CD4-positive, alpha-beta T cell treated with Interleukin-4 for 1 hour (primary cell): ENCODE measurements around the gene SHE.
"Not testable (repeated sequence)": the region's sequence is repeated elsewhere in the genome, so short reads cannot be mapped to it uniquely, and the experiment has no call there.

Experiments used
- DNase-seq, 2 donors: peaks; one replicate each; pipeline ENCODE4 v3.0.0-alpha.2; 2020 to 2022

Gene SHE

DNA sequence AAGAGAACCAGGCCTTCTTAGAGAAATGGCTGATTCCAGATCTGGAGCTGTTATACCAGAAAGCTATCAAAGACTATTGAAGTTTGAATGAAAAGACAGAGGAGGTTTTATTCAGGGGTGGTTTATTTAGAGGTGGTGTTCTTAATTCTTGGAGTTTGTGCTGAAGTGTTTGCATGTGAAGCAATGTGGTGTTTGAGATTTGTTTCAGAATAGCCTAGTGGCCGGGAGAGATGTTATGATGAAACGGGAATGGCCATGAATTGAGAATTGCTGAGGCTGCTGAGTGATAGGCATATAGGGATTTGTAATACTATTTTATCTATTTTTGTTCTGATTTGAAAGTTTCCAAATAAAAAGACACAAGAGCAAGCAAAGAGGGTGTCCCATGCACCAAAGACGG lies 10.5 kb upstream of the SHE start:
- DNase-seq, result no peak

DNA sequence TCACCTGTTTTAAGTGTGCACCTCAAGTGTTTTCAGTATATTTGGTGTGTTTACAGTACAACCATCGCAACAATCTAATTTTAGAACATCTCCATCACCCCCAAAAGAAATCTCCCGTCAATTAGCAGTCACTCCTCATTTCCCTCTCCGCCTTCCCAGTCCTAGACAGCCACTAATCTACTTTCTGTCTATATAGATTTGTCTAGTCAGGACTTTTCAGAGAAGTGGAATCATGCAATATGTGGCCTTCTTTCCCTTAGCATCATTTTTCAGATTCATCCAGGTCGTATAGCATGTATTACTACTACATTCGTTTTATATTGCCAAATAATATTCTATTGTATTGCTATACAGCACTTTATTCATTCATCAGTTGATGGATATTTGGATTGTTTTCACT lies 1.7 kb upstream of the SHE start:
- DNase-seq, result no peak

DNA sequence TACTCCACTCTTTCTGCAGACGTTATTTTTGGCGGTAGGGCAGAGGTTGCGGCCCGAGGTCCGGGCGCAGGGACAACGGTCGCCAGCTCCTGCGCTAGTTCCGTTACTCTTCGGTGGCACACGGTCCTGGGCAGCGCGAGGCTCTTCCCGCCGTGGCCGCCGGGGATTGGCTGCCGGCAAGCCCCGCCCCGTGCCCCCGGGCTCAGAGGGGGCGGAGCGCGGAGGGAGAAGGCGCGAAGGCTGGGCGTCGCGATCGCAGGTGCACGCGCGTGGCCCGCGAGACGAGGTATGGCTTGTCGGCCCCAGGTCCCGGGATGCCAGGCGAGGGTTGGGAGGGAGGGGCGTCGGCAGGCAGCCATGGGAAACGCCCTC lies 518 bp upstream of the SHE start:
- no peak for DNase-seq

DNA sequence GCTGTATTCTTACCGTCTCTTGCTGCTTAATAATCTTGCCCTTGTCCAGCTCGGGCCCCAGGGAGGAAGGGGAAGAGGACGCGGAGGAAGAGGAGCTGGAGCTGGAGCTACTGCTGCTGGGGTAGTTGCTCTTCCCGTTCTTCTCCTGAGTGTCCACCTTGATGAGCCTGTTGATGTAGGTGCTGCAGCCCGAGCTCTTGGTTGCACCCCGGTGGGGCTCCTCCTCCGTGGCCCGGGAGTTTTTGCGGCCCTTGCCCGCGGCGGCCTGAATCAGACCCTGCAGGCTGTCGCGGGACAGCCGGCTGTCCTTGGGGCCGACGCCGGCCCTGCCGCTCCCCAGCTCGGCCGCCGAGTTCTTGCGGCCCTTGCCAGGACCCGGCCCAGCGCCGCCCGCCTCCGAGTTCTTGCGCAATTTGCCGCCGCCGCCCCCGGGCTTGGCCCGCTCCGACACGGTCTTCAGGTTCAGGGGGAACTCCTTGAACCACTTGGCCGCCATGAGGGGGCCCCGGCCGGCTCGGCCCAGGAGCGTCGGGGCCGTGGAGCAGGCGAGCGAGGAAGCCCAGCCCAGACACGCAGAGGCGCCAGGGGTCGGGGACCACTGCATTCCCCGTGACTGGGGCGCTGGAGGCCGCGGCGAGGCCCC lies 668 bp downstream of the SHE start:
- DNase-seq, result no peak

DNA sequence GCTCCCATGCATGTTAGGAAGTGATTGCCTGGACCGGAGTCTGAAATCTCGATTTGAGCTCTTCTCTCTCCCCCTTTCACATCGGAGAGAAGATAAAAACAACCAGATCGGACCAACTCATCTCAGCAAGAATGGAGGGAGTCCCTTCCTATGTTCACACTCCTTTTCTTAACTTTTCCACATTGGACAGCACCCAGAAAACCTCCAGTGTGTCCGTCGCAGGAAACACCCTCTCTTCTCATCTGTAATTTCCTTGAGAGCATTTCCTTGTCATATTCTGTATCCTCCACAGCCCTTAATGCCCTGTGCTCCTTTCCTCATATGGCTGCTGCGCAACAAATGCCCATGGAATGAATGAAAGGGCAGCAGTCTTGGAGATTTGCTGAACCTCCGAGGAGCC lies 1.7 kb downstream of the SHE start:
- DNase-seq, result no peak

DNA sequence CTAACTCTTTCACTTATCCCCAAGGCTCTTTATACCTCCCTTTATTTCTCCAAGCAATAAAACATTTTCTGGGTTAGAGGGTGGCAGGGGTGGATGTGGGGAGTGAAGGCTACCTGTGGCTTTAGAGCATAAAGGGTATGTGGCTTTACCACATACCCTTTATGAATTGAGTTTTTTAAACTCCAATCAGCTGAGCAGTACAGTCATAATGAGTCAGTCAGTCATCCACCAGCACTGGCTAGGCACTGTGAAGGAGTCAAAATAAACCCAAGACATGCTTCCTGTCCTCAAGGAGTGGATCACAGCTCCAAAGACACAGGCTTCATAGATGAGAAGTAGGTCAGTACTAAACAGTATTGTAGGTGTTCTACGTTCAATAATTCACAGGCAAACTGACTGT lies 2.8 kb downstream of the SHE start:
- DNase-seq, result no peak

DNA sequence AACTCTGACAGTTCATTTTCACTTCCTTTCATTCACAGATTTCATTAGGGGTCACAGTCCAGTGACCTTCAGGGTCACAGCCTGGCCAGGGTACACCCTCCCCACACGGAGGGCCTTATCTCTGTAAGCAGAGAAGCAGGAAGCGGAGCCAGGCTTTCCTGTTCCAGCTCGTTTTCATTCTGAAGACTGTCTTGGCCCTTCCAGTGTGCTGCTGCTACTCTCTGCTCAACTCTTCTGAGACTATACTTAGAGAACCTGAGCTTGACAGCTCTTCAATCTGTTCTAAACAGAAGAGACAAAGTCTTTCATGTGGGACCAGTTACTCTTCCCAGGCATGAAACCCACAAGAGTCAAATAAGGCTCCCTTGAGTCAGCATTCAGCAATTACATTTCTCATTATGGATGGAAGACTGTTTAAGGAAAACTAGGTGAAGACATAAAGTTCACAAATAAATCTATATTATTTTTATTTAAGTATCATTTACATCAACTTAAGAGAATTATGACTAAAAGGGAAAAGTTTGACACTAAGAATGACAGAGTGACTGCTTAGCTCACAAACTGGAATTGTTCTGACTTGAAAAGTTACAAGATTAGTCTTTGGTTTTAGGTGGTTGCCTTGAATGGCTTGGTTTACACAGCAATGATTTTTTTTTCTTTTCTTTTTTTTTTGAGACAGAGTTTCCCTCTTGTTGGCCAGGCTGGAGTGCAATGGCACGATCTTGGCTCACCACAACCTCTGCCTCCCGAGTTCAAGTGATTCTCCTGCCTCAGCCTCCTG lies 5.0 kb downstream of the SHE start:
- DNase-seq, result peak in 1 of 2 donors; percentile 6

DNA sequence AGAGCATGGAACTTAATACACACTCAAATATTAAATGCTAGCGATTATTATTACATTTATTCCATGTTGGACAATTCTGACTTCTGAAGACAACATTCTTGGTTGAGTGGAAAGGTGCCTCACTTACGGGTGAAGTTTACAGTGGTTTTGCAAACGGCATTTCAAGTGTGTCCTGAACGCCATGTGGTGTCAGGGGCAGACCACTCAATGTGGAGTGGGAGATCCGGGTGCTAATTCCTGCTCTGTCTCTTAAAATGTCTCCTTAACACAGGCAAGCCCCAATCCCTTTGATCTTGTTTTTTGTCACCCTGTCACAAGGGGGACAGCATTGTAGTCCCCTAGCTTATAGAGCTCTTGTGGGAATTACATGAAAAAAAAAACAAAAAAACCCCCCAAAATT lies 5.8 kb downstream of the SHE start:
- no peak for DNase-seq

DNA sequence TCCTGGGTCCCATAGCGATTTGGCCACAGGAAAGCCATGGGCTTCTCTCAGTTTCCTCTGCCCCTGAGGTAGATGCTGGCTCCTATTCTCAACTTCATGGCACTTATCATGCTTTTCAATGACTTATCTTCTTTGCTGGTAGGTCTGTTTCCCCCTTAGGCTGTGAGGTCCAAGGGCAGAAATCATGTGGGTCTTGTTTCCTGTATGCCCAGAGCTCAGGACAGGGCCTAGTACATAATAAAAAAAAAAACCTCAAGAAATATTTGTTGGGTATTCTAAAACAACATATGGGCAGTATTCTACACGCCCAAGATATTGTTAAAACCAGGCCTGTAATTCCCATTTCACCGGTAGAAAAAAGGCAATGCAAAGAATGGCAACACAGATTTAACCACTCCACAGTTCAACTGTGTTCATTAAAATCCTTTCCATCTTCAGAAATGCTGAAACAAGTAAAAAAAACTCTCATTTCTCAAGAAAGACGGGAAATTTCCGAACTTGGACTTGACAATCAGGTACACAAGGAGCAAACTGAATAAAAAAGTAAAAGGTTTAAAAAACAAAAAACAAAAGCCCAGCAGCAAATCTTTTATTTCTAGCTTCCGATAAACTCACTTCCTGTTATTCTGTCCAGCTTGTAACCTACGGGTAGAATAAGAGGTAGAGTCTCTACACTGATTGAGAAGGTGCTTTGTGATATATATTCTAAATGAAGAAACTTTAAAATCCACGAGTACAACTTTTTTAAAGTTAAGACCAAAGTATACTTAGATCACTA lies 6.5 kb downstream of the SHE start:
- DNase-seq, result no peak

DNA sequence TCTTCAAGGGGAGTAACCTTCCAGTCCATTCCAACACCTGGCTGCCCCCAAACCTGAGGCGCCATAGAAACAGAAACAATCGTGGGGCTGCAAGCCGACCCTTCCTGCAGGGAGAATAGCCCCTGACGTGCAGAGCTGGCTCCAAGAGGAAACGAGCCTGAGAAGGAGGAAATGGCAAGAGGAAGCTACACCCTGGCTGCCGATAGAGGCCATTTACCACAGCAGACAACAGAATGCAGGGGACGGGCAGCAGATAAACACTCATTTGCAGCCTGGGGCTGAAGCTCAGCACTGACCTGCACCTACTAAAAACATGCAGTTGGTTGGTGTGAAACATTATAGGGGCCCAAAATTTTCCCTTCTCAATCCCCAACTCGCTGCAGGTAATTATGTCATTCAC lies 8.9 kb downstream of the SHE start:
- peak; percentile 29 to 45 for DNase-seq

DNA sequence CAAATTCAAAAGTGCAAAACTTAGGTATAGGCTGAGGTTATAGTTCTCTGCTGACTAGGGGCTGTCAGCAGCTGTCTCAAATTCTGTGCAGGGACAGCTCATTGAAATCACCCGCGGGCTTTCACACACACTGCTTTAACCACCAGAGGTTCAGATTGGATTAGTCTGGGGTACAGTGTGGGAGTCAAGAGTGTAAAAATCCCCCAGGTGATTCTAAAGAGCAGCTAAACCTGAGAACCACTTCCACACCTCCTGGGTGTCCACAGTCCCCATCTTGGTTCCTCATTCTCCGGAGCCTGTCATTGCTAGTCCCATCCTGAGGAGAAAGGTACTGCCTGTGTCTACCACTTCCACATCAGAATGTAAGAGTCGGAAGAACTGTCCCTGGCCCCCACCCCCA lies 10.1 kb downstream of the SHE start:
- DNase-seq, result no peak

DNA sequence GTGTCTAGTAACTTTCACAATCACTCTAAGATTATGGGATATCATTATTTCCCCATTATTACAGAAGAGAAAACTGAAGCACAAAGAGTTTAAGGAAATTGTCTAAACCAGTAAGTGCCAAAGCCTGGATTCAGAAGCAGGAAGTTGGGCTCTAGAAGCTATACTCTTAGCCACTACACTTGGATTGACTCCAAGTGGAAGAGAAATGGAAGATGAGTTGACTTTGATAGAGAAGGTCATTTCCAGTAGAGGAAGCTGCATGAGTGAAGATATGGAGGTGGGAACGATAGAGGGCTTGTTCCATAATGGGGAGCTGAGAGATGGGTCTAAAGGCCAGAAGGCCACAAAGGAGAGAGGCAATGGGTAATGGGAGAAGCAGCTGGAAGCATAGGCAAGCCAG lies 11.9 kb downstream of the SHE start:
- no peak for DNase-seq

DNA sequence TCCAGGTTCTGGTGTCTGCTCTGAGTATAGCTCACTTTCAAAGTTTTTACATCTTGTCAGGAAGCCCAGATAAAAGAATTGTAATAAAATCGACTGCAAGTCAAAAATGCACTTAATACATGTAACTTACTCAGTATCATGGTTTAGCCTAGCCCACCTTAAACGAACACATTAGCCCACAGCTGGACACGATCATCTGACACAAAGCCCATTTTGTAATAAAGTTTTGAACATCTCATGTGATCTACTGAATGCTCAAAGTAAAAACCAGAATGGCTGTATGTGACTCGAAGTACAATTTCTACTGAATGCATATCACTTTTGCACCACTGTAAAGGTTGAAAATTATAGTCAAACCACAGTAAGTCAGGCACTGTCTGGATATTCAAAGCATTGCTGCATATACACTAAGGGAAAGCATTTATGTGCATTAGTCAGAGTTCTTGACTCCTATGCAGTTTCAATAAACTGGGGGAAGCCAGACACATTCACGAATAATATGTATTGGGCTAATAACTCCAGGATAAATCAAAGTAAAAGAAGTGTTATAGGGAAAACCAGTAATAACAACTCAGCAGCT lies 12.4 kb downstream of the SHE start:
- no peak for DNase-seq

DNA sequence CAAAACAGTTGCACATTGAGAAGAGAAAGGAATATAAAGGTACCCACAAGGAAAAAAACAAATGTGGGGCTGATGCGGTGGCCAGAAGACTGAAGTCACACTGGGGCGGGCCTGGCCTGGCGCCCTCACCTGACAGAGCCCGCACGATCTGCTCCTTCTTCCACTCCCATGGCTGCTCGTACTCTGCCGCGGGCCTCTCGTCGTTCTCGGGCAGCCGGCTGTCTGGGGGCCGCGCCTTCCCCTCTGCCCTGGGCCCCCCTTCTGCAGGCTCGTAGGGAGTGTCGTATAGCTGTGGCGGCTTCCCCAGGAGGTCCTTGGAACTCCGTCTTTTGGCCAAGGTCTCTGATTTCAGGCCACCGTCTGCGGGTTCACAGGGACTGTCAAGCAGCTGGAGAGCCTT lies 13.3 kb downstream of the SHE start:
- DNase-seq, result no peak

DNA sequence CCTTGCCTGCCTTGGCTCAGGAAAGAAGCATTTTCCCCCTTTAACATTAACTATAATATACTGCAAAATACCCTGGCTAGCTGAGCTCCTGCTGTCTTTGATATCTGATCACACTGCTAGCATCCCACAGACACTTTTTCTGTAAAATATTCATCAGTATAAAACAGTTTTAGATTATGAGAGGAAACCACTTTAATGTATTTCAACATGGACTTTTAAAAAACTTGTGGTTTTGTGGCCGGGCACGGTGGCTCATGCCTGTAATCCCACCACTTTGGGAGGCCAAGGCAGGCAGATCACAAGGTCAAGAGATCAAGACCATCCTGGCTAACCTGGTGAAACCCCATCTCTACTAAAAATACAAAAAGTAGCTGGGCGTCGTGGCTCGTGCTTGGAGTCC lies 15.5 kb downstream of the SHE start:
- not testable (repeated sequence) for DNase-seq

DNA sequence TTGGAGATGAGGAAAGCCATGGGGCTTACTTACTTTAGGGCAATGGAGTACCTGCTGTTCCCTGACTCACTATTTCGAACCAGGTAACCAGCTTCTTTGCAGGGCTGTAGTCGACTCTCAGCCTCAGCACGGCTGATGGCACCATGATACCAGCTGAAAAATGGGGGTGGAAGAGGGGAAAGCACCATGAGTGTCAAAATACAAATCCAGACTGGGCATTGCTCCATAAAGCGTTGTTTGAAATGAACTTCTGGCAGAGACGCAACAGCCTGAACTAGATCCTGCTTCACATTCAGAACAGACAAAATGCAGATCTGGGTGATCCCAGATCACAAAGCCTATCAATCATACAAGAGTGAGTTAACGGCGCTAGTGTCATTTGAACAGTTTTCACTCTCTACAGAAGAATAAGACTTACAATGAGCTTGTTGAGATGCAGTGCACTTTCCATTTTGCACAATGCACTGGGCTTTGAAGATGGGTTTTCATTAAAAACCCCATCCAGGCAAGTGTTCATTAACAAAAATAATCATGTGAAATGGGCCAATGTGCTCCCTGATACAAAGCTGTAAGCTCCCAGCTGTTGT lies 16.2 kb downstream of the SHE start:
- no peak for DNase-seq

DNA sequence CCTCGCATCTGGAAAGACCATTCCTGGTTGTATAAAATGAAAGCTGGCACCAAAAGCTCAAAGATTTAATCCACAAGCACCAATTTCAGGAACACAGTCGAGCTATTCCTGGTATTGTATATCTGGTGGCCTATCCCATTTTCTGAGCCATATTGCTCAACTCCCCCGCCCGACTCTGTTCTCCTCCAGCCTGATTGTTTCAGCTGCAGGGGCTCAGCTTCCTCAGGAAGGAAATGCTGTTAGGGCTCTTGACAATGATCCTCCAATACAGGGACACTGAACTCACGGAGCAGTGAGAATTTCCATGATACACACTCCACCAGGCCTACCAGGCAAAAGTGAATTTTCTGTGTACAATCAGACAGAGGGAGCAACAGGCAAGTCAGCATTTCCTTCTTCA lies 17.1 kb downstream of the SHE start:
- DNase-seq, result no peak

DNA sequence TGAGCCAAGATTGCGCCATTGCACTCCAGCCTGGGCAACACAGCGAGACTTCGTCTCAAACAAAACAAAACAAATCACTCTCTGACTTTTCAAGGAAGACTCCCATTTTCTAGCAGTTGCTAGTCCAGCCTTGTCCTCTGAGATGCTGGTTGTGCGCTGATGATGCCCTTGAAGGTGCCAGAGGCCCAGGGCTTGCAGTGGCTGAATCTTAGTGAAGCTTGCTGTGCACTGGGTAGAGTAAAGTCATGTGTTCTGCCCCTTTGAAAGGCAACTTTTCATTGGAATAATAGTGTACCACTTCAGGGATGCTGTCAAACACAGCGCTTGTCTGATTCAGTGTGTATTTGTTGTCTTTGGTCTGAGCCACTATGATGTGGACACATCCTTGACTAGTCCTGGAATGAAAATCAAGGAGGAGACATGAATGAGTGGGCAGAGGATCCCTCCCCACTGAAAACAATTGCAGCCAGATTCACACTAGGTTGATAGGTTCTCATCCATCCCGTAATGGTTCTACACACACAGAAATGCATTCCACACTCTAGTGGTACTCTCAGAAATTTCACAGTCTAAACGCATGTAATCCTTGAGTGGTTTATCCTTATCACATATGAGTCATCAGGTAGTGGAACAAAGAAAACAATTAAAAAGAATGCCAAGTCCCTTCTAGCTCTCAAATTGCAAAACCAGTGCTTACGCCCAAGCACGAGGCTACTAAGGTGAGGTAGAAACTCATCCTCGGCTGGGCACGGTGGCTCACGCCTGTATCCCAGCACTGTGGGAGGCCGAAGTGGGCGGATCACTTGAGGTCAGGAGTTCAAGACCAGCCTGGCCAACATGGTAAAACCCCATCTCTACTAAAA lies 18.0 kb downstream of the SHE start:
- DNase-seq, result no peak

DNA sequence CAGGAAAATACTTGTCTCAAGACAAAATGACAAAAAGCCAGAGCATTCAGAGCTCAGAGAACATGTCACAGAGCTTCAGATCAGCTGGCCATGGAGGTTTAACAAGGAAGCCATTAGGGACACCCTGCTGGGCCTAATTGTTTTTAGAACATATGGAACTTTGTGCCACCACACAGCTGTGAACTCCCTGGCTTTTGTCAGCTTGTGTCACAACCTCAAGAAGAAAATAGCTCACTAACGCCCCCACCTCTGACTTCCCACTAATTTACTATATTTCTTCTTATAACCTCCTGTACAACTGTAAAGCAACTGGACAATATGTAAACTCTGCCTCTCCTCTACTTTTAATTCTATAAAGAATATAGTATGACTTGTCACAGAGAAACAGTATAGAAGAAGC lies 21.2 kb downstream of the SHE start:
- DNase-seq, result no peak

DNA sequence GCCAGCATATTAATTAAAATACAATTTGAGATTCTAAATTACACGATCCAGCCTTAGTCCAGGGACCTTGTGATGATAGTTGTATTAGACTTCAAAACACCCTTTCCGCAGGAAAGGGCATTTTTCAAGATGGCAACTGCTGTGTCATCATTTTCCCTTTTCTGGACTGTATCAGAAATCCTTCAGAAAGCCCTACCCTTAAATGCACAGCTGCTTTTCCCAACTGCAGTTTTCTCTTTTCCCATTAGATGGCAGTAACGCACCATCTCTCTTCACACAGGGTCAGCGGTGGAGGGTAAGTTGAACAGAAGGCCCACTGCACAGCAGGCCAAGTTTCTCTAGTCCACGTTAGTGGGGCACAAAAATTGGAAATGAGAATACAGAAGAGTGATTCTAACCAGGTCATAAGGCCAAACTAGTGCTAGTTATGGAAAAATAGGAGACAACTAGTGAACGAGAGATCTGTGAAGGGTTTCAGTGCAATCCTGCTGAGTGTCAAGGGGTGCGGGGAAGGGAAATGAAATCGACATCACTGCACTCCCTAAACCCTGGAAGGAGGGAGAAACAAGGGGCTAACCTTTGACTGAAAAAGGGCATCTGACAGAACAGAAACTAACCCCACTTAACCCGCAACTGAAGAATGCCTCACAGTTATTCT lies 22.3 kb downstream of the SHE start:
- DNase-seq, result peak; percentile 69 to 83

DNA sequence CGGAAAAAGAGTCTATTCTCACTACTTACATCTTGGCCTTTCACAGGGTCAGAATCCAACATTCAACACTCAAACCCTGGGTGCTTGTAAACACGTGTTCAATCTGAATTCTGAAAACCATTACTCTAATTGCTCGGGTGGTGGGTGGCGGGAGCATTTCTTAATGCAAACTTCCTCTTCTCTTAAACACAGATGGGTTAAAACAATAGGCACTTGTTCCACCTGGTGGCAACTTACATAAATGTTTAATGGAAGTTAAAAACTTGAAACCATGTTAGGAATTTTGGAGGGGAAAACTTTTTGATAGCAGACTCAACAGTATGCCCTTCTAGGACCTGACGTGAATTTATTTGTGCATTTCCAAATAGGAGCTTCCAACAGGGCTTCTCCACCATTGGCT lies 23.6 kb downstream of the SHE start:
- DNase-seq, result peak; percentile 14 to 48

DNA sequence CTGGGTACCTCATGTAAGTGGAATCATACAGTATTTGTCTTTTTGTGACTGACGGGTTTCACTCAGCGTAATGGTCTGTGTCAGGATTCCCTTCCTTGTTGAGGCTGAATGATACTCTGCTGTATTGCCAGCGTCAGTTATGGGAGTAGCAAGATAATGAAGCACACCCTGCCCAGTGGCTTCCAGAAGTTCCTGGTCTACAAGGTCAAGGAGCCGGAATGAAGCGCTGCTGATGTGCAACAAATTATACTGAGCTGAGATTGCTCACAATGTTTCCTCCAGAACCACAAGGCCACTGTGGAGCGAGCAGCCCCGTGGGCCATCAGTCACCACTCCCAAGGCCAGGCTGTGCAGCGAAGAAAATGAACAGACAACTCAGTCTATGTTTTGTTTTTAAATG lies 24.2 kb downstream of the SHE start:
- DNase-seq, result no peak
